ENCODE data around the gene HEATR5A. TPM values are rescaled to one million over a fixed set of nuclear protein-coding genes. Genes with fewer than 3 reads are reported as not detected.

HEATR5A gene
- total and polyA plus RNA-seq, 2 donors (not counting 1 experiment from before 2014, with no cell fraction given), result 45.4 to 59.8 TPM

- Histone ChIP-seq H3K4me2 (ENCODE audit: extremely low read depth, insufficient read depth, low read length) (no peak overlapping the region), H2AFZ (ENCODE audit: low read length) (no peak overlapping the region), H3K27me3 (ENCODE audit: control insufficient read depth, insufficient read depth, low read length) (no peaks in the 10 kb centered on the region), H3K9ac (ENCODE audit: insufficient read depth, low read length) (no peak overlapping the region), H3K4me1 (ENCODE audit: control insufficient read depth, extremely low read depth, insufficient read depth, low read length) (peaks cover 4% of the 10 kb centered on the region), H3K79me2 (ENCODE audit: control insufficient read depth, insufficient read depth, low read length) (no peaks in the 10 kb centered on the region), H4K20me1 (ENCODE audit: control insufficient read depth, extremely low read depth, insufficient read depth, low read length) (no peaks in the 10 kb centered on the region), H3K36me3 (ENCODE audit: control insufficient read depth, insufficient read depth, low read length) (no peaks in the 10 kb centered on the region), H3K4me3 (replicated peaks in 1 of 4; ENCODE audit: control extremely low read depth in 1 of 4, insufficient read depth in 1 of 4, low read depth in 3 of 4, low read length in 4 of 4) (no peak overlapping the region), H3K27ac (ENCODE audit: insufficient read depth, low read length) (no peak overlapping the region), H3K9me3 (ENCODE audit: control insufficient read depth, insufficient read depth, low read depth, low read length) (no peaks in the 10 kb centered on the region)
- TF ChIP-seq EZH2 (IDR thresholded peaks at IDR 0.05; ENCODE audit: low read length, missing control alignments) (no peak), CTCF (conservative IDR thresholded peaks at IDR 0.05 in 1 of 2, IDR thresholded peaks at IDR 0.05 in 1 of 2; ENCODE audit: low read depth in 1 of 2, low read length in 2 of 2) (no peak)
- DNase-seq (ENCODE audit: low read depth in 2 of 2), result peak in 1 of 2 donors; percentile 22
Measured at GRCh38 chr14:31275731-31276130, 144.6 kb downstream of the HEATR5A start.

GRCh38 chr14:31271648-31272047, 148.7 kb downstream of the HEATR5A start:
- Histone ChIP-seq H3K9ac (ENCODE audit: insufficient read depth, low read length) (no peak overlapping the region), H3K9me3 (ENCODE audit: control insufficient read depth, insufficient read depth, low read depth, low read length) (no peaks in the 10 kb centered on the region), H3K79me2 (ENCODE audit: control insufficient read depth, insufficient read depth, low read length) (no peaks in the 10 kb centered on the region), H3K27me3 (ENCODE audit: control insufficient read depth, insufficient read depth, low read length) (no peaks in the 10 kb centered on the region), H3K4me2 (ENCODE audit: extremely low read depth, insufficient read depth, low read length) (no peak overlapping the region), H3K27ac (ENCODE audit: insufficient read depth, low read length) (no peak overlapping the region), H3K4me1 (ENCODE audit: control insufficient read depth, extremely low read depth, insufficient read depth, low read length) (peaks cover 8% of the 10 kb centered on the region), H2AFZ (ENCODE audit: low read length) (no peak overlapping the region), H3K4me3 (replicated peaks in 1 of 4; ENCODE audit: control extremely low read depth in 1 of 4, insufficient read depth in 1 of 4, low read depth in 3 of 4, low read length in 4 of 4) (no peak overlapping the region), H4K20me1 (ENCODE audit: control insufficient read depth, extremely low read depth, insufficient read depth, low read length) (no peaks in the 10 kb centered on the region), H3K36me3 (ENCODE audit: control insufficient read depth, insufficient read depth, low read length) (no peaks in the 10 kb centered on the region)
- TF ChIP-seq CTCF (conservative IDR thresholded peaks at IDR 0.05 in 1 of 2, IDR thresholded peaks at IDR 0.05 in 1 of 2; ENCODE audit: low read depth in 1 of 2, low read length in 2 of 2) (no peak), EZH2 (IDR thresholded peaks at IDR 0.05; ENCODE audit: low read length, missing control alignments) (no peak)
- no peak for DNase-seq (ENCODE audit: low read depth in 2 of 2)

GRCh38 chr14:31270196-31270772, 150.1 kb downstream of the HEATR5A start:
- no peak for DNase-seq (ENCODE audit: low read depth in 2 of 2)
- Histone ChIP-seq H3K79me2 (ENCODE audit: control insufficient read depth, insufficient read depth, low read length) (no peaks in the 10 kb centered on the region), H3K27me3 (ENCODE audit: control insufficient read depth, insufficient read depth, low read length) (no peaks in the 10 kb centered on the region), H2AFZ (ENCODE audit: low read length) (no peak overlapping the region), H3K36me3 (ENCODE audit: control insufficient read depth, insufficient read depth, low read length) (no peaks in the 10 kb centered on the region), H3K9me3 (ENCODE audit: control insufficient read depth, insufficient read depth, low read depth, low read length) (no peaks in the 10 kb centered on the region), H3K4me3 (replicated peaks in 1 of 4; ENCODE audit: control extremely low read depth in 1 of 4, insufficient read depth in 1 of 4, low read depth in 3 of 4, low read length in 4 of 4) (no peak overlapping the region), H3K4me2 (ENCODE audit: extremely low read depth, insufficient read depth, low read length) (no peak overlapping the region), H4K20me1 (ENCODE audit: control insufficient read depth, extremely low read depth, insufficient read depth, low read length) (no peaks in the 10 kb centered on the region), H3K27ac (ENCODE audit: insufficient read depth, low read length) (peak overlapping the region; percentile 63), H3K9ac (ENCODE audit: insufficient read depth, low read length) (no peak overlapping the region), H3K4me1 (ENCODE audit: control insufficient read depth, extremely low read depth, insufficient read depth, low read length) (peaks cover 13% of the 10 kb centered on the region)
- TF ChIP-seq CTCF (conservative IDR thresholded peaks at IDR 0.05 in 1 of 2, IDR thresholded peaks at IDR 0.05 in 1 of 2; ENCODE audit: low read depth in 1 of 2, low read length in 2 of 2), result peak in 1 of 2 donors; percentile 9
- no peak for TF ChIP-seq EZH2 (IDR thresholded peaks at IDR 0.05; ENCODE audit: low read length, missing control alignments)

Data from fibroblast of lung (primary cell).